GM12891 (cell line): ENCODE measurements around the gene TIRAP.
A peak's percentile ranks its signal among the peaks of the same experiment; 100 is the strongest.

ENCODE experiments used
- DNase-seq: peaks from one replicate; pipeline ENCODE4 v3.0.0; 2011; ENCODE audit warnings: low spot score; ENCODE audit not compliant: insufficient read length
- FAIRE-seq: peaks from 2 replicates; lab custom pipeline; 2011; peaks lifted over from hg19 to GRCh38; lab: Jason Lieb, UNC
- PAX5 ChIP-seq: IDR thresholded peaks from 2 replicates; pipeline ENCODE4 v1.6.1; 2011; ENCODE audit warnings: low read length, moderate library complexity, mild to moderate bottlenecking; ENCODE audit not compliant: insufficient read depth, severe bottlenecking
- POLR2A ChIP-seq: IDR thresholded peaks from 2 replicates; pipeline ENCODE4 v1.6.1; 2011; ENCODE audit warnings: low read depth, low read length, control low read depth
- POLR2AphosphoS5 ChIP-seq: IDR thresholded peaks from 2 replicates; pipeline ENCODE4 v1.6.1; 2011; ENCODE audit warnings: low read depth, low read length, control low read depth
- POU2F2 ChIP-seq: IDR thresholded peaks from 2 replicates; pipeline ENCODE4 v1.6.1; 2011; ENCODE audit warnings: low read depth, mild to moderate bottlenecking, control low read depth, low read length, moderate library complexity
- SPI1 ChIP-seq: IDR thresholded peaks from 2 replicates; pipeline ENCODE4 v1.6.1; 2011; ENCODE audit warnings: low read depth, low read length, control low read depth
- TAF1 ChIP-seq: IDR thresholded peaks from 2 replicates; pipeline ENCODE4 v1.6.1; 2011; ENCODE audit warnings: low read depth, low read length, control low read depth

TIRAP gene

DNA sequence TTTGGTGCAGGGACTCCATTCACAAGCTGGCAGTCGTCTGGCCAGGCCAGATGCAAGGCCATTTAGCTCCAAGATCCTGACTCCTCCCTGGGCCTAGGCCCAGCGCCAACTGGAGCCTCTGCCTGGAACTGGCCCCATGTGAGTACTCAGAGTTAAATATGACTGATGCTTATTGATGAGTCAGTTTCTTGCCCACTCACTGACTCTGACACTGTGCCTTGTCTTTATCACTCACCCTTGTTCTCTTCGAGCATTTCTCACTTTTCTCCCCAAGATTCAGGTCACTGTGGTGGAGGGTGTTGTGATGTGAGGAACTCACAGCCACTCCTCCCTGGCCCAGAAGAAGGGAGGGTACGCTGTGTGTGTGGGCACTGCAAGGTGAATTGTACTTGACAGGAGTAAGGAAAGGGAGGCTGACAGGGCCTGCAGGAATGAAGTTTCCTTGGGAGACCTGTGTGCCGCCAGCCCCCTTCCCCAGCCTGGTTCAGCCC, 49.4 kb downstream of the TIRAP start:
- no peak for DNase-seq
- no peak for FAIRE-seq
- TF ChIP-seq POLR2AphosphoS5 (no peak), POU2F2 (no peak), POLR2A (no peak), TAF1 (no peak), PAX5 (no peak), SPI1 (no peak)

DNA sequence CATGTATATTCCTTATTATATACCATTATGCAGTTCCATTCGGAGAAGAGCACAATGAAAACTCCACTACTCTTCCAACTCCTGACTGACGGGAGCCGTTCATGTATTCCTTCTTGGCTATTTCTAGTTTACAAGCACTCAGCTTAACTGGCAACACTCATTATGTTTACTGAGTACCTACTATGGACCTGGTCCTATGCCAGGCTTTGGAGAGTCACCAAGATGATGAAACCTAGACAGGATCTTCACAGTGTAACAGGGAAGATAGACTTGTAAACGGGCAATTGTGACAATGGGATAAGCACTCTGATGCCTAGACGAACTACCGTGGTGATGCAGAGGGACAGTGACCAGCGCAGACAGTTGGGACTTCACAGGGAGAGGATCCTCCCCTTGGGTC, 50.2 kb downstream of the TIRAP start:
- FAIRE-seq, result no peak
- DNase-seq, result no peak
- TF ChIP-seq POU2F2, result no peak
- no peak for TF ChIP-seq PAX5
- no peak for TF ChIP-seq POLR2A
- TF ChIP-seq POLR2AphosphoS5, result no peak
- TF ChIP-seq TAF1, result no peak
- TF ChIP-seq SPI1, result no peak

DNA sequence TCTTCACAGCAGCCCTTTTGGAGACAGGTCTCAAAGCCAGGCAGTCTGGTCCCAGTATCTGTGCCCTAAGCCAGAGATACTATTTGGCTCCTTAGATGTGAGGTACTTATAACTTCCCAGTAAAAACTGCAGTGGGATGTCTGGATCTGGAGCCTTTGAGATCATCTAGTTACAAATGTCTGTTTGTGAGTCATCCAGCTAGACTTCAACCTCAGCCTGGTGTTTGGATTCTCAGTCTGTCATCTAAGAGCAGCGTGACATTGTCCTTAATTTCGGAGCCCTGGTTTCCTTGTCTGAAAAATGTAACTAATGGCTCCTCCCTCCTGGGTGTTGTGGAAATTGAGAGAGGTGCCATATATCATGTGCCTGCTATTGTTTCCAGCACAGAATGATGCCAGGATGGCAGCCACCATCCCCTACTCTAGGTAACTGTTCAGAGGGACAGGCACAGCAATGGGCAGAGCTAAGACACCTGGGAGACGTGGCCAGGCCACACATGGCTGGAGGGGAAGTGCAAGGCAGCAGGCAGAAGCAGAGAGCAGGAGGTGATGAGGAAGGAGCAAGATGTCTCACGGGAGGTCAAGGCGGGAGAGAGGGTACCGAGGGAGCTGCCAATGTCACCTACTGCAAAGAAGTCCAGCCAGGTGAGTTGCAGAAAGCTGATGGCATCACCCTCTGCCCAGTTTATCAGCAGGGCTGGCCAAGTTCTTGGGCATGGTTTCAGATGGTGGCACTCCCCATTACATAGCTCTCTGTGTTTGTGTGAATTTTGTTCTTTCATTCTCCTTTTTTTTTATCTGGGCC, 52.0 kb downstream of the TIRAP start:
- TF ChIP-seq POLR2AphosphoS5, result no peak
- TF ChIP-seq POLR2A, result no peak
- no peak for TF ChIP-seq TAF1
- no peak for TF ChIP-seq SPI1
- no peak for TF ChIP-seq POU2F2
- no peak for TF ChIP-seq PAX5
- DNase-seq, result no peak
- no peak for FAIRE-seq

DNA sequence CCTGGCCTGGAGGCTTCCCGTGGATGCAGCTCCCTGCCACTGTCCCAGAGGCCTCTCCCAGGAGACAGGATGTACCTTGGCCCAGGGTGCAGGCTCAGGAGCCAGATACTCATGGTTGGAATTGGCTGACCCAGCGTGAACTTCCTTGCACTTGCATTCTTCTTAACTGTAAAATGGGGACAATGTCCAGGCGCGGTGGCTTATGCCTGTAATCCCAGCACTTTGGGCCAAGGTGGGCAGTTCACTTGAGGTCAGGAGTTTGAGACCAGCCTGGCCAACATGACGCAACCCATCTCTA, 52.5 kb downstream of the TIRAP start:
- FAIRE-seq (no peak), DNase-seq (no peak)

DNA sequence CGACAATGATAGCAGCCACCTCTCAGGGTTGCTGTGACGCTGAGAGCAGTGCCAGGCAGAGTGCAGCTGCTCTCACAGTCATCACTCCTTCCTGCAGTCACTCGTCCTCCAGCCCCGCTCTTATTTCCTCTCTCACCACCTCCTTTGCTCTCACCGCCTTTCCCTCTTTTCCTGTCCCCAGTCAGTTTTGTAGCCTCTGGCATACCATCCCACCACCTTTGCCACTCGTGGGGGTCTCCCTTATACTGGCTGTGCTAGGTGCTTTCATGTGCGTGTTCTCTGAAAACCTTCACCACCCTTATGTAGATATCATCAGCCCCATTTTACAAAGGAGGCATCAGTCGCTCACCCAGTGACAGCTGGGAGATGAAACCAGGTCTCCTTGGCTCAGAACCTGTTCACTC, 53.2 kb downstream of the TIRAP start:
- FAIRE-seq, result peak; percentile 85

More for the DNA sequence above, 52.5 kb downstream of the TIRAP start:
- TF ChIP-seq PAX5, result no peak
- TF ChIP-seq POLR2AphosphoS5, result no peak
- TF ChIP-seq POLR2A, result no peak
- no peak for TF ChIP-seq SPI1
- TF ChIP-seq TAF1, result no peak
- no peak for TF ChIP-seq POU2F2

DNA sequence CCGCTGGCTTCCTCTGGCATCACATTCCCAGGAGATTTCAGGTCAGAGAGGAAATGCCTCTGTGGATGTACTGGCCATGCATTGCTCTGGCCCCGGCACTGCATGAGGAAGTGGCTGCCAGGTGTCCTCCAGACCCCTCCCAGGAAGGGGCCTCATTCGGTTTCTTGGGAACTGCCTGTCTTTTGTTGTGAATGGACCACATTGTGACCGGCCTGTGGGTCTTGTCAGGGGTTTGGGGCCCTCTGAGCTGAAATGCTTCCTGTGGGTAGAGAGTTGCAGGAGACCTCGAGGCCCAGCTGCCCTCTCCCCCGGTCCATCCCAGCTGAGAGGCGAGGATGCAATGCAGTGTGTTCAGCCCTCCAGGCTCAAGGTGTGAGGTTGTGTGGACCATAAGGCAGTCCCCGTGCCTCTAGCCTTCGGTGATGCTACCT, 53.8 kb downstream of the TIRAP start:
- DNase-seq (no peak), FAIRE-seq (no peak)
- TF ChIP-seq SPI1, result peak; percentile 38; the same call in 1 of the 2 replicates
- no peak for TF ChIP-seq POLR2A
- no peak for TF ChIP-seq PAX5

More for the DNA sequence above, 53.2 kb downstream of the TIRAP start:
- TF ChIP-seq TAF1 (no peak), POU2F2 (no peak), PAX5 (no peak), POLR2AphosphoS5 (no peak), SPI1 (no peak), POLR2A (no peak)
- no peak for DNase-seq

DNA sequence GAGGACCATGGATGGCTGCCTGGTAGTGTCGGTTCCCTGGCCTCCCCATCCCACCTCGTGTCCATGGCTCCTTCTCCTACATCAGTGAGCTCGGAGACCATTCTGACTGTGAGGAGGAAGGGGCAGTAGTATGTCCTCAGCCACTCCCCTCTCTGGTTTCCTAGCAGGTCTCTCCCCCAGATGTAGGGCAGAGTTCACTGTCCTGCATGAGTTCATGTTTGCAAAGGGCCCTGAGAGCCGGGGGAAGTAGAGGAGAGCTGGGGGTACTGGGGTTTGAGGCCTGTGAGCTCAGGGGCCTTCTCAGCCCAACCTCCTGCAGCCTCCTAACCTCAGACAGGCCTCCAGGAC, 54.2 kb downstream of the TIRAP start:
- DNase-seq, result no peak
- TF ChIP-seq PAX5, result no peak
- no peak for TF ChIP-seq POU2F2
- TF ChIP-seq TAF1, result no peak
- no peak for TF ChIP-seq POLR2AphosphoS5
- TF ChIP-seq SPI1, result no peak
- TF ChIP-seq POLR2A, result no peak
- FAIRE-seq, result no peak

DNA sequence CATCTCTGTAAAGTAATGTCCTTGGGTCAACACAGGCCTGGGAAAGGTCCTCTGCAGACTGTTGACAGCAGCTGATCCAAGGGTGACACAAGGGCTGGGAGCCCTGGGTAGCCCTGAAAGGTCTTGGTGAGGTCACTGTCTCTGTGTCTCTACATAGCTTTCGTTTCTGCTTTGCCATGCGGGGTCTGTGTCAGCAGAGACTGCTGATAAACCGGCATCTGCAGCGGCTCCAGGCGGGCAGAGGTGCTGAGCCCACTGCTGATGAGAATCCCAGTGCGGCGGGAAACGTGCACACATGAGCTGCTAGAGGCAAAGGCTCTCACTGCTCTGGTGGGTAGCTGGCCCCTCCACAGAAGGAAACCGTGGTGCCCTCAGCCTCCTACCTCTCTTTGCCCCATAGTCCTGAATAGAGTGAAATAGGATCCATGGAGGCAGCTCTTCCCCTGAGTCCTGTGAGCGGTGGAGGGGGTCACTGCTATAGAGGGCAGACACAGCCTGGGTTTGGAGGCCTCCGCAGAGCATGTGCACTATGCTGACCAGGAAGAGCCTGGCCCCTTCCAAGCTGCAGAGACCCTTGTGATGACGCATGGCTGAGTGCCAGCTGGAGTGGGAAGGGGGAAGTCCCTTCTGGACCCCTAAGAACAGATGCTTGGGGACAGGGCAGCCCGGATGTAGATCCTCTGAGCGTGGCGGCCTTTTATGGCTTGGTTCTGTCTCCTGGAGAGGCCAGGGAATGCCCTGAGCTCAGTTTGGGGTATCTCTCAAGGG, 54.8 kb downstream of the TIRAP start:
- DNase-seq (no peak), FAIRE-seq (peak; percentile 31)
- no peak for TF ChIP-seq PAX5
- no peak for TF ChIP-seq POU2F2
- TF ChIP-seq POLR2AphosphoS5, result no peak
- TF ChIP-seq POLR2A, result no peak
- no peak for TF ChIP-seq SPI1
- no peak for TF ChIP-seq TAF1
